ENCODE data around the gene DDX3X. TPM values are rescaled to one million over a fixed set of nuclear protein-coding genes. Genes with fewer than 3 reads are reported as not detected.

DDX3X gene
- total and polyA plus RNA-seq, 9 of the 15 experiments (the other 6 are each of a cell fraction or from before 2014, with no cell fraction given) = 51.3 to 232 (median 138) TPM

DNA sequence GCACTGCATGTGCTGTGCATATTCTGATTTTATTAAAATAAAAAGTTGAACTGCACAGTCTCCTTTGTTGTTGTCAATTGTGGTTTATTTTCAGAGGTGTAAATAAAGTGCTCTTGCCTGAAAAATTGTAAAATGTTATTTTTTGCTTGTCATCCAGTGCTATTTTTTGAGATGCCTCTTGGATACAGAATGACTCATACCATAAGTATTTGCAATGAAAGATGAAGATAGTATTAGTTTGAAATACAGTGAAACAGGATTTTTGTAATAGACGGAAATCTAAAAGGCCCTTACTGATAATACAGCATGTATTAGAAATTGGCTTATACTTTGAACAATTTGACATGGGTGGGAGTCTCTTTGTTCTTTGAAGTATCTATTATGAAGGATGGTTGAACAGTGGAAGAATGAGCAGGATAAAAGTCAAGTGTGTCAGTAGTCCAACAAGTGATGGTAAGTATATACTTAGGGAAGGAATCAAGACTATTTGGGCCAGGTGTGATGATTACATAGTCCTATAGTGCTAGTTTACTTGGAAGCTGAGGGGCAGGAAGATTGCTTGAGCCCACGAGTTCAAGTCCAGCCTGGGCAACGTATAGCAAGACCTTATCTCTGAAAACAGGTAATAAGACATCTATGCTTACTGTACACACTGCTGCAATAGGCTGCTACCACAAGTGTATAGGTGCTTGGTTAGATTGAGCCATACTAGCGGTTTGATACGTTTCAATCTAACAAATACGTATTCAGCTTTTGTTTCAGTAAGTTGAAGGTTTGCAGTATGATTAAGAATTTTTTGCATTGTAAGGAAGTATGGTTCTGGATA, 16.4 kb downstream of the DDX3X start (continued):
- no peak for TF ChIP-seq KDM1A (IDR thresholded peaks at IDR 0.05)
- no peak for TF ChIP-seq ZNF224 (CRISPR knock-in tag; IDR thresholded peaks at IDR 0.05)
- TF ChIP-seq, protein P1, sequence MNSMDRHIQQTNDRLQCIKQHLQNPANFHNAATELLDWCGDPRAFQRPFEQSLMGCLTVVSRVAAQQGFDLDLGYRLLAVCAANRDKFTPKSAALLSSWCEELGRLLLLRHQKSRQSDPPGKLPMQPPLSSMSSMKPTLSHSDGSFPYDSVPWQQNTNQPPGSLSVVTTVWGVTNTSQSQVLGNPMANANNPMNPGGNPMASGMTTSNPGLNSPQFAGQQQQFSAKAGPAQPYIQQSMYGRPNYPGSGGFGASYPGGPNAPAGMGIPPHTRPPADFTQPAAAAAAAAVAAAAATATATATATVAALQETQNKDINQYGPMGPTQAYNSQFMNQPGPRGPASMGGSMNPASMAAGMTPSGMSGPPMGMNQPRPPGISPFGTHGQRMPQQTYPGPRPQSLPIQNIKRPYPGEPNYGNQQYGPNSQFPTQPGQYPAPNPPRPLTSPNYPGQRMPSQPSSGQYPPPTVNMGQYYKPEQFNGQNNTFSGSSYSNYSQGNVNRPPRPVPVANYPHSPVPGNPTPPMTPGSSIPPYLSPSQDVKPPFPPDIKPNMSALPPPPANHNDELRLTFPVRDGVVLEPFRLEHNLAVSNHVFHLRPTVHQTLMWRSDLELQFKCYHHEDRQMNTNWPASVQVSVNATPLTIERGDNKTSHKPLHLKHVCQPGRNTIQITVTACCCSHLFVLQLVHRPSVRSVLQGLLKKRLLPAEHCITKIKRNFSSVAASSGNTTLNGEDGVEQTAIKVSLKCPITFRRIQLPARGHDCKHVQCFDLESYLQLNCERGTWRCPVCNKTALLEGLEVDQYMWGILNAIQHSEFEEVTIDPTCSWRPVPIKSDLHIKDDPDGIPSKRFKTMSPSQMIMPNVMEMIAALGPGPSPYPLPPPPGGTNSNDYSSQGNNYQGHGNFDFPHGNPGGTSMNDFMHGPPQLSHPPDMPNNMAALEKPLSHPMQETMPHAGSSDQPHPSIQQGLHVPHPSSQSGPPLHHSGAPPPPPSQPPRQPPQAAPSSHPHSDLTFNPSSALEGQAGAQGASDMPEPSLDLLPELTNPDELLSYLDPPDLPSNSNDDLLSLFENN (IDR thresholded peaks at IDR 0.05; ENCODE audit: low read depth in 2 of 2, low read length in 2 of 2) = no peak
- TF ChIP-seq ZNF507 (tag; conservative IDR thresholded peaks at IDR 0.05) = no peak
- no peak for TF ChIP-seq CBX2 (IDR thresholded peaks at IDR 0.05; ENCODE audit: insufficient read depth, low read length, poor library complexity, severe bottlenecking)
- no peak for TF ChIP-seq STAT5B (CRISPR knock-in tag; IDR thresholded peaks at IDR 0.05)
- TF ChIP-seq TBP (optimal IDR thresholded peaks at IDR 0.05; ENCODE audit: low read depth, low read length) = no peak
- TF ChIP-seq ZSCAN29 (IDR thresholded peaks at IDR 0.05) = no peak
- TF ChIP-seq FOXJ2 (tag; IDR thresholded peaks at IDR 0.05) = no peak
- TF ChIP-seq, protein P2, sequence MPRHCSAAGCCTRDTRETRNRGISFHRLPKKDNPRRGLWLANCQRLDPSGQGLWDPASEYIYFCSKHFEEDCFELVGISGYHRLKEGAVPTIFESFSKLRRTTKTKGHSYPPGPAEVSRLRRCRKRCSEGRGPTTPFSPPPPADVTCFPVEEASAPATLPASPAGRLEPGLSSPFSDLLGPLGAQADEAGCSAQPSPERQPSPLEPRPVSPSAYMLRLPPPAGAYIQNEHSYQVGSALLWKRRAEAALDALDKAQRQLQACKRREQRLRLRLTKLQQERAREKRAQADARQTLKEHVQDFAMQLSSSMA (CRISPR knock-in tag; IDR thresholded peaks at IDR 0.05) = no peak
- TF ChIP-seq ZNF212 (CRISPR knock-in tag; IDR thresholded peaks at IDR 0.05) = no peak
- TF ChIP-seq MTA2 (IDR thresholded peaks at IDR 0.05; ENCODE audit: low read depth) = no peak
- TF ChIP-seq POLR2AphosphoS5 (IDR thresholded peaks at IDR 0.05; ENCODE audit: control insufficient read depth, insufficient read depth, low read depth, low read length) = peak; percentile 57
- TF ChIP-seq MYBL2 (IDR thresholded peaks at IDR 0.05; ENCODE audit: low read depth) = no peak
- no peak for TF ChIP-seq MYBL2 (CRISPR knock-in tag; IDR thresholded peaks at IDR 0.05; ENCODE audit: borderline replicate concordance)
- no peak for TF ChIP-seq CSDE1 (IDR thresholded peaks at IDR 0.05)
- TF ChIP-seq MYNN (IDR thresholded peaks at IDR 0.05) = peak; percentile 55; the same call in 1 of the 2 replicates
- TF ChIP-seq MYNN (CRISPR knock-in tag; IDR thresholded peaks at IDR 0.05) = no peak
- TF ChIP-seq FOXJ3 (CRISPR knock-in tag; IDR thresholded peaks at IDR 0.05) = no peak
- TF ChIP-seq, protein P3, sequence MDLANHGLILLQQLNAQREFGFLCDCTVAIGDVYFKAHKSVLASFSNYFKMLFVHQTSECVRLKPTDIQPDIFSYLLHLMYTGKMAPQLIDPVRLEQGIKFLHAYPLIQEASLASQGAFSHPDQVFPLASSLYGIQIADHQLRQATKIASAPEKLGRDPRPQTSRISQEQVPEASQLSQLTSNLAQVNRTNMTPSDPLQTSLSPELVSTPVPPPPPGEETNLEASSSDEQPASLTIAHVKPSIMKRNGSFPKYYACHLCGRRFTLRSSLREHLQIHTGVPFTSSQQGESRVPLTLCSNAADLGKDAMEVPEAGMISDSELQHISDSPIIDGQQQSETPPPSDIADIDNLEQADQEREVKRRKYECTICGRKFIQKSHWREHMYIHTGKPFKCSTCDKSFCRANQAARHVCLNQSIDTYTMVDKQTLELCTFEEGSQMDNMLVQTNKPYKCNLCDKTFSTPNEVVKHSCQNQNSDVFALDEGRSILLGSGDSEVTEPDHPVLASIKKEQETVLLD (IDR thresholded peaks at IDR 0.05) = no peak
- TF ChIP-seq, protein P4, sequence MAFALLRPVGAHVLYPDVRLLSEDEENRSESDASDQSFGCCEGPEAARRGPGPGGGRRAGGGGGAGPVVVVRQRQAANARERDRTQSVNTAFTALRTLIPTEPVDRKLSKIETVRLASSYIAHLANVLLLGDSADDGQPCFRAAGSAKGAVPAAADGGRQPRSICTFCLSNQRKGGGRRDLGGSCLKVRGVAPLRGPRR (CRISPR knock-in tag; IDR thresholded peaks at IDR 0.05) = no peak
- TF ChIP-seq SREBF1 (IDR thresholded peaks at IDR 0.05; ENCODE audit: borderline replicate concordance, low read depth, low read length) = no peak
- no peak for TF ChIP-seq CHCHD3 (CRISPR knock-in tag; IDR thresholded peaks at IDR 0.05)
- TF ChIP-seq ZNF41 (CRISPR knock-in tag; conservative IDR thresholded peaks at IDR 0.05) = no peak
